IPS-20b (cell line): ENCODE results near the gene ZNF718.
"Not testable (repeated sequence)": the region's sequence is repeated elsewhere in the genome, so short reads cannot be mapped to it uniquely, and the experiment has no call there.

Source experiments
- H3K27ac ChIP-seq: one replicate; pipeline ENCODE4 v1.5.1; 2013; ENCODE audit warnings: low read length
- H3K27me3 ChIP-seq: 2 replicates; pipeline ENCODE4 v1.6.1; 2013; ENCODE audit warnings: mild to moderate bottlenecking, low read length, inconsistent platforms; ENCODE audit not compliant: insufficient read depth
- H3K36me3 ChIP-seq: 2 replicates; pipeline ENCODE4 v1.6.1; 2013; ENCODE audit warnings: low read depth, mild to moderate bottlenecking, inconsistent platforms, low read length, moderate library complexity; ENCODE audit not compliant: insufficient read depth
- H3K4me1 ChIP-seq: 2 replicates; pipeline ENCODE4 v1.6.1; 2013; ENCODE audit warnings: mild to moderate bottlenecking, control low read depth, inconsistent platforms, low read length, moderate library complexity; ENCODE audit not compliant: insufficient read depth
- H3K4me3 ChIP-seq: 2 replicates; pipeline ENCODE4 v1.5.1; 2013; ENCODE audit warnings: mild to moderate bottlenecking, low read length, inconsistent platforms
- H3K9ac ChIP-seq: 2 replicates; pipeline ENCODE4 v1.6.1; 2013; ENCODE audit warnings: low read depth, mild to moderate bottlenecking, inconsistent platforms, low read length, moderate library complexity
- H3K9me3 ChIP-seq: 2 replicates; pipeline ENCODE4 v1.6.1; 2013; ENCODE audit warnings: mild to moderate bottlenecking, low read depth, low read length, inconsistent platforms; ENCODE audit not compliant: insufficient read depth

The ZNF718 gene

GRCh38 chr4:120616-121015, 3.7 kb upstream of the ZNF718 start:
- H3K9ac ChIP-seq, result no peak overlapping the region
- no peak overlapping the region for H3K4me3 ChIP-seq

GRCh38 chr4:121408-122084, 2.8 kb upstream of the ZNF718 start:
- peaks cover 6% of the 10 kb centered on the region; the same call in 1 of the 2 replicates for H3K36me3 ChIP-seq
- no peaks in the 10 kb centered on the region for H3K27me3 ChIP-seq
- H3K9me3 ChIP-seq, result peaks cover 66% of the 10 kb centered on the region
- no peak overlapping the region for H3K9ac ChIP-seq
- H3K4me3 ChIP-seq, result no peak overlapping the region
- no peak overlapping the region for H3K27ac ChIP-seq
- H3K4me1 ChIP-seq, result no peaks in the 10 kb centered on the region

More at GRCh38 chr4:120616-121015, 3.7 kb upstream of the ZNF718 start:
- Histone ChIP-seq H3K4me1 (no peaks in the 10 kb centered on the region), H3K27ac (no peak overlapping the region), H3K36me3 (no peaks in the 10 kb centered on the region), H3K27me3 (no peaks in the 10 kb centered on the region), H3K9me3 (peaks cover 70% of the 10 kb centered on the region)

- Histone ChIP-seq H3K9me3 (peaks cover 42% of the 10 kb centered on the region), H3K4me3 (peak overlapping the region; percentile 95), H3K9ac (peak overlapping the region; percentile 97; the same call in 1 of the 2 replicates), H3K36me3 (peaks cover 30% of the 10 kb centered on the region)
- not testable (repeated sequence) for H3K27ac ChIP-seq, H3K27me3 ChIP-seq, H3K4me1 ChIP-seq
Measured at GRCh38 chr4:123922-124274, 403 bp upstream of the ZNF718 start.

- Histone ChIP-seq H3K9me3 (peaks cover 29% of the 10 kb centered on the region), H3K27ac (peak overlapping the region; percentile 95)
Measured at GRCh38 chr4:125091-125771, 930 bp downstream of the ZNF718 start.

GRCh38 chr4:125833-126232, 1.5 kb downstream of the ZNF718 start:
- H3K27ac ChIP-seq, result no peak overlapping the region
- no peaks in the 10 kb centered on the region for H3K4me1 ChIP-seq
- H3K9ac ChIP-seq, result peak overlapping the region; percentile 97; the same call in 1 of the 2 replicates
- peaks cover 24% of the 10 kb centered on the region for H3K9me3 ChIP-seq
- no peaks in the 10 kb centered on the region for H3K27me3 ChIP-seq
- peak overlapping the region; percentile 95 for H3K4me3 ChIP-seq
- H3K36me3 ChIP-seq, result peaks cover 40% of the 10 kb centered on the region

More at GRCh38 chr4:125091-125771, 930 bp downstream of the ZNF718 start:
- Histone ChIP-seq H3K27me3 (no peaks in the 10 kb centered on the region), H3K36me3 (peaks cover 40% of the 10 kb centered on the region), H3K4me1 (no peaks in the 10 kb centered on the region), H3K4me3 (peak overlapping the region; percentile 95), H3K9ac (peak overlapping the region; percentile 97)

GRCh38 chr4:132483-132882, 8.2 kb downstream of the ZNF718 start:
- Histone ChIP-seq H3K27ac (no peak overlapping the region), H3K36me3 (peaks cover 76% of the 10 kb centered on the region), H3K4me3 (no peak overlapping the region), H3K4me1 (no peaks in the 10 kb centered on the region), H3K9ac (no peak overlapping the region), H3K9me3 (peaks cover 17% of the 10 kb centered on the region), H3K27me3 (no peaks in the 10 kb centered on the region)

GRCh38 chr4:138935-139334, 14.6 kb downstream of the ZNF718 start:
- Histone ChIP-seq H3K27ac (no peak overlapping the region), H3K36me3 (peaks cover 94% of the 10 kb centered on the region), H3K9ac (no peak overlapping the region), H3K4me3 (no peak overlapping the region), H3K4me1 (no peaks in the 10 kb centered on the region), H3K9me3 (peaks cover 37% of the 10 kb centered on the region), H3K27me3 (no peaks in the 10 kb centered on the region)

GRCh38 chr4:139691-140090, 15.4 kb downstream of the ZNF718 start:
- no peak overlapping the region for H3K27ac ChIP-seq
- H3K9me3 ChIP-seq, result peaks cover 41% of the 10 kb centered on the region
- no peak overlapping the region for H3K4me3 ChIP-seq
- H3K9ac ChIP-seq, result no peak overlapping the region
- H3K4me1 ChIP-seq, result no peaks in the 10 kb centered on the region
- H3K27me3 ChIP-seq, result no peaks in the 10 kb centered on the region
- H3K36me3 ChIP-seq, result peaks cover 94% of the 10 kb centered on the region

GRCh38 chr4:146621-147020, 22.3 kb downstream of the ZNF718 start:
- Histone ChIP-seq H3K9ac (no peak overlapping the region), H3K27me3 (no peaks in the 10 kb centered on the region), H3K36me3 (peaks cover 71% of the 10 kb centered on the region), H3K4me3 (no peak overlapping the region), H3K9me3 (peaks cover 90% of the 10 kb centered on the region), H3K4me1 (no peaks in the 10 kb centered on the region), H3K27ac (no peak overlapping the region)

GRCh38 chr4:147233-147632, 22.9 kb downstream of the ZNF718 start:
- Histone ChIP-seq H3K4me1 (no peaks in the 10 kb centered on the region), H3K27me3 (no peaks in the 10 kb centered on the region), H3K27ac (no peak overlapping the region), H3K9me3 (peaks cover 84% of the 10 kb centered on the region), H3K4me3 (no peak overlapping the region), H3K9ac (no peak overlapping the region), H3K36me3 (peaks cover 65% of the 10 kb centered on the region)

GRCh38 chr4:161496-162284, 37.4 kb downstream of the ZNF718 start:
- Histone ChIP-seq H3K4me1 (no peaks in the 10 kb centered on the region), H3K27me3 (no peaks in the 10 kb centered on the region), H3K36me3 (peaks cover 51% of the 10 kb centered on the region), H3K27ac (no peak overlapping the region), H3K9ac (no peak overlapping the region), H3K9me3 (peaks cover 90% of the 10 kb centered on the region), H3K4me3 (peak overlapping the region; percentile 13)
